ENCODE results near the gene ATF6. TPM values are rescaled to one million over a fixed set of nuclear protein-coding genes. Genes with fewer than 3 reads are reported as not detected.

Gene ATF6
- total RNA-seq, 1 experiment from 2014 or later, result 35.3 TPM

- Mint-ChIP-seq H3K4me3 (ENCODE audit: low read depth, unreplicated experiment) (no peak overlapping the region), H3K36me3 (ENCODE audit: insufficient read depth, unreplicated experiment) (no peaks in the 10 kb centered on the region), H3K27ac (ENCODE audit: unreplicated experiment) (no peak overlapping the region), H3K4me1 (ENCODE audit: low read depth, unreplicated experiment) (no peaks in the 10 kb centered on the region), H3K9me3 (ENCODE audit: low read depth, unreplicated experiment) (no peaks in the 10 kb centered on the region), H3K27me3 (ENCODE audit: unreplicated experiment) (no peaks in the 10 kb centered on the region)
- BruUV-seq (replicated peaks), result no TSS peak
- intact Hi-C loops (cut with micrococcal nuclease; ENCODE audit: unreplicated experiment), result no loop called here
- TF ChIP-seq CTCF (IDR thresholded peaks at IDR 0.05; ENCODE audit: unreplicated experiment), result no peak
- CTCF ChIA-PET, result no interaction called here
- no peak for DNase-seq
These were observed 83.4 kb downstream of the ATF6 start for GRCh38 chr1:161849518-161849917.

GRCh38 chr1:161855260-161855659 is 89.1 kb downstream of the ATF6 start:
- BruUV-seq (replicated peaks), result no TSS peak
- Mint-ChIP-seq H3K9me3 (ENCODE audit: low read depth, unreplicated experiment) (no peaks in the 10 kb centered on the region), H3K27ac (ENCODE audit: unreplicated experiment) (no peak overlapping the region), H3K36me3 (ENCODE audit: insufficient read depth, unreplicated experiment) (no peaks in the 10 kb centered on the region), H3K27me3 (ENCODE audit: unreplicated experiment) (no peaks in the 10 kb centered on the region), H3K4me1 (ENCODE audit: low read depth, unreplicated experiment) (no peaks in the 10 kb centered on the region), H3K4me3 (ENCODE audit: low read depth, unreplicated experiment) (no peak overlapping the region)
- CTCF ChIA-PET, result no interaction called here
- no peak for DNase-seq
- intact Hi-C loops (cut with micrococcal nuclease; ENCODE audit: unreplicated experiment), result no loop called here
- no peak for TF ChIP-seq CTCF (IDR thresholded peaks at IDR 0.05; ENCODE audit: unreplicated experiment)

GRCh38 chr1:161858271-161858670 is 92.2 kb downstream of the ATF6 start:
- Mint-ChIP-seq H3K9me3 (ENCODE audit: low read depth, unreplicated experiment) (no peaks in the 10 kb centered on the region), H3K4me1 (ENCODE audit: low read depth, unreplicated experiment) (no peaks in the 10 kb centered on the region), H3K36me3 (ENCODE audit: insufficient read depth, unreplicated experiment) (peaks cover 5% of the 10 kb centered on the region), H3K27me3 (ENCODE audit: unreplicated experiment) (no peaks in the 10 kb centered on the region), H3K27ac (ENCODE audit: unreplicated experiment) (no peak overlapping the region), H3K4me3 (ENCODE audit: low read depth, unreplicated experiment) (no peak overlapping the region)
- BruUV-seq (replicated peaks), result no TSS peak
- DNase-seq, result no peak
- CTCF ChIA-PET, result no interaction called here
- no peak for TF ChIP-seq CTCF (IDR thresholded peaks at IDR 0.05; ENCODE audit: unreplicated experiment)
- intact Hi-C loops (cut with micrococcal nuclease; ENCODE audit: unreplicated experiment), result no loop called here

GRCh38 chr1:161863549-161863948 is 97.4 kb downstream of the ATF6 start:
- Mint-ChIP-seq H3K27me3 (ENCODE audit: unreplicated experiment) (no peaks in the 10 kb centered on the region), H3K27ac (ENCODE audit: unreplicated experiment) (no peak overlapping the region), H3K36me3 (ENCODE audit: insufficient read depth, unreplicated experiment) (peaks cover 13% of the 10 kb centered on the region), H3K4me1 (ENCODE audit: low read depth, unreplicated experiment) (no peaks in the 10 kb centered on the region), H3K4me3 (ENCODE audit: low read depth, unreplicated experiment) (no peak overlapping the region), H3K9me3 (ENCODE audit: low read depth, unreplicated experiment) (no peaks in the 10 kb centered on the region)
- DNase-seq, result no peak
- no TSS peak for BruUV-seq (replicated peaks)
- no peak for TF ChIP-seq CTCF (IDR thresholded peaks at IDR 0.05; ENCODE audit: unreplicated experiment)
- CTCF ChIA-PET, result interaction anchor here (0.5 to 2.0 kb wide), 3 partner anchors 161 to 184 kb away, joined by 4 to 13 read pairs (median 4); partner anchors contain the start of gene OLFML2B
- intact Hi-C loops (cut with micrococcal nuclease; ENCODE audit: unreplicated experiment), result no loop called here

Measured in Calu3 (cell line).